ENCODE results near the gene POLL. TPM values are rescaled to one million over a fixed set of nuclear protein-coding genes. Genes with fewer than 3 reads are reported as not detected.
A peak's percentile ranks its signal among the peaks of the same experiment; 100 is the strongest.

POLL gene
- total RNA-seq, 8 experiments from 2014 or later: 12.5 to 28.0 (median 16.3) TPM

GRCh38 chr10:101577121-101577871 lies 10.8 kb downstream of the POLL start:
- Histone ChIP-seq H3K27ac (no peak overlapping the region), H3K4me1 (replicated peaks in 1 of 2) (peaks cover 0 to 13% of the 10 kb centered on the region in 2 donors), H3K4me3 (no peak overlapping the region)
- in situ Hi-C loops (cut with MboI; ENCODE audit: low pct_unique_long_range_greater_than_20kb in 2 of 9, low sequenced_read_pairs in 9 of 9, unreplicated experiment in 9 of 9): no loop called here
- 20 to 83% (median 60%) methylated on average over 1 to 3 of the region's 7 CpGs; no CpG with 5 or more reads in 4 of the 10 experiments for WGBS, 10 experiments
- ATAC-seq (replicated peaks in 6 of 8): no peak

GRCh38 chr10:101576211-101576863 lies 11.7 kb downstream of the POLL start:
- peak in 3 of 8 experiments; percentile 34 to 79 (median 65) for ATAC-seq (replicated peaks in 6 of 8)
- in situ Hi-C loops (cut with MboI; ENCODE audit: low pct_unique_long_range_greater_than_20kb in 2 of 9, low sequenced_read_pairs in 9 of 9, unreplicated experiment in 9 of 9): no loop called here
- no peak overlapping the region for H3K27ac ChIP-seq
- H3K4me1 ChIP-seq (replicated peaks in 1 of 2): peaks cover 0 to 13% of the 10 kb centered on the region in 2 donors
- 85 to 100% (median 93%) methylated on average over 2 to 7 of the region's 7 CpGs; no CpG with 5 or more reads in 2 of the 10 experiments for WGBS, 10 experiments
- H3K4me3 ChIP-seq: no peak overlapping the region

- in situ Hi-C loops (cut with MboI; ENCODE audit: low pct_unique_long_range_greater_than_20kb in 2 of 9, low sequenced_read_pairs in 9 of 9, unreplicated experiment in 9 of 9): no loop called here
- Histone ChIP-seq H3K27ac (no peak overlapping the region), H3K4me3 (no peak overlapping the region), H3K4me1 (replicated peaks in 1 of 2) (peaks cover 2 to 15% of the 10 kb centered on the region in 2 donors)
- no peak for ATAC-seq (replicated peaks in 6 of 8)
- WGBS, 10 experiments: 80 to 100% (median 100%) methylated on average over 1 to 4 of the region's 7 CpGs; no CpG with 5 or more reads in 7 of the 10 experiments
Observed at GRCh38 chr10:101575580-101576210, 12.4 kb downstream of the POLL start.

- in situ Hi-C loops (cut with MboI; ENCODE audit: low pct_unique_long_range_greater_than_20kb in 2 of 9, low sequenced_read_pairs in 9 of 9, unreplicated experiment in 9 of 9): no loop called here
- Histone ChIP-seq H3K27ac (no peak overlapping the region), H3K4me3 (no peak overlapping the region), H3K4me1 (replicated peaks in 1 of 2) (peaks cover 6 to 19% of the 10 kb centered on the region in 2 donors)
- no peak for ATAC-seq (replicated peaks in 6 of 8)
- 100% methylated on average over 1 of the region's 3 CpGs; no CpG with 5 or more reads in 9 of the 10 experiments for WGBS, 10 experiments
Observed at GRCh38 chr10:101575091-101575490, 13.0 kb downstream of the POLL start.

GRCh38 chr10:101573885-101574753 lies 13.9 kb downstream of the POLL start:
- Histone ChIP-seq H3K4me3 (no peak overlapping the region), H3K4me1 (replicated peaks in 1 of 2) (peaks cover 13 to 23% of the 10 kb centered on the region in 2 donors), H3K27ac (no peak overlapping the region)
- in situ Hi-C loops (cut with MboI; ENCODE audit: low pct_unique_long_range_greater_than_20kb in 2 of 9, low sequenced_read_pairs in 9 of 9, unreplicated experiment in 9 of 9): loop anchor here in 6 of 9 experiments (5.0 to 25.0 kb wide), 3 partner anchors 262 to 362 kb away; no protein-coding TSS in a partner anchor
- ATAC-seq (replicated peaks in 6 of 8): peak in 5 of 8 experiments; percentile 3 to 44 (median 27)
- WGBS, 10 experiments: 55 to 100% (median 70%) methylated on average over 1 to 20 of the region's 25 CpGs; no CpG with 5 or more reads in 2 of the 10 experiments

GRCh38 chr10:101572785-101573184 lies 15.3 kb downstream of the POLL start:
- H3K27ac ChIP-seq: no peak overlapping the region
- H3K4me3 ChIP-seq: no peak overlapping the region
- no peak for ATAC-seq (replicated peaks in 6 of 8)
- WGBS, 10 experiments: 40 to 100% (median 80%) methylated on average over 1 of the region's 2 CpGs; no CpG with 5 or more reads in 4 of the 10 experiments
- H3K4me1 ChIP-seq (replicated peaks in 1 of 2): peaks cover 17 to 25% of the 10 kb centered on the region in 2 donors
- in situ Hi-C loops (cut with MboI; ENCODE audit: low pct_unique_long_range_greater_than_20kb in 2 of 9, low sequenced_read_pairs in 9 of 9, unreplicated experiment in 9 of 9): loop anchor here in 6 of 9 experiments (5.0 to 25.0 kb wide), 3 partner anchors 260 to 360 kb away; no protein-coding TSS in a partner anchor

- no peak for ATAC-seq (replicated peaks in 6 of 8)
- WGBS, 10 experiments: 33 to 100% (median 94%) methylated on average over 1 to 6 of the region's 7 CpGs; no CpG with 5 or more reads in 4 of the 10 experiments
- Histone ChIP-seq H3K4me3 (no peak overlapping the region), H3K4me1 (replicated peaks in 1 of 2) (peaks cover 17 to 25% of the 10 kb centered on the region in 2 donors), H3K27ac (no peak overlapping the region)
- in situ Hi-C loops (cut with MboI; ENCODE audit: low pct_unique_long_range_greater_than_20kb in 2 of 9, low sequenced_read_pairs in 9 of 9, unreplicated experiment in 9 of 9): loop anchor here in 6 of 9 experiments (5.0 to 25.0 kb wide), 3 partner anchors 260 to 360 kb away; no protein-coding TSS in a partner anchor
Observed at GRCh38 chr10:101572126-101572525, 15.9 kb downstream of the POLL start.

GRCh38 chr10:101571271-101571925 lies 16.7 kb downstream of the POLL start:
- Histone ChIP-seq H3K4me1 (replicated peaks in 1 of 2) (peaks cover 17 to 29% of the 10 kb centered on the region in 2 donors), H3K4me3 (no peak overlapping the region), H3K27ac (no peak overlapping the region)
- in situ Hi-C loops (cut with MboI; ENCODE audit: low pct_unique_long_range_greater_than_20kb in 2 of 9, low sequenced_read_pairs in 9 of 9, unreplicated experiment in 9 of 9): loop anchor here in 6 of 9 experiments (5.0 to 25.0 kb wide), 3 partner anchors 259 to 359 kb away; no protein-coding TSS in a partner anchor
- no peak for ATAC-seq (replicated peaks in 6 of 8)
- 10 to 93% (median 80%) methylated on average over 1 to 6 of the region's 8 CpGs; no CpG with 5 or more reads in 4 of the 10 experiments for WGBS, 10 experiments

GRCh38 chr10:101570428-101571270 lies 17.4 kb downstream of the POLL start:
- H3K4me1 ChIP-seq (replicated peaks in 1 of 2): peaks cover 22 to 37% of the 10 kb centered on the region in 2 donors
- peak in 4 of 8 experiments; percentile 4 to 38 (median 35) for ATAC-seq (replicated peaks in 6 of 8)
- H3K27ac ChIP-seq: no peak overlapping the region
- WGBS, 10 experiments: 17 to 80% (median 35%) methylated on average over 1 to 7 of the region's 37 CpGs; no CpG with 5 or more reads in 6 of the 10 experiments
- in situ Hi-C loops (cut with MboI; ENCODE audit: low pct_unique_long_range_greater_than_20kb in 2 of 9, low sequenced_read_pairs in 9 of 9, unreplicated experiment in 9 of 9): loop anchor here in 6 of 9 experiments (5.0 to 25.0 kb wide), 3 partner anchors 258 to 358 kb away; no protein-coding TSS in a partner anchor
- peak overlapping the region; percentile 29 to 51 (median 37) for H3K4me3 ChIP-seq

GRCh38 chr10:101569622-101570427 lies 18.2 kb downstream of the POLL start:
- peak overlapping the region; percentile 29 to 51 (median 37) for H3K4me3 ChIP-seq
- in situ Hi-C loops (cut with MboI; ENCODE audit: low pct_unique_long_range_greater_than_20kb in 2 of 9, low sequenced_read_pairs in 9 of 9, unreplicated experiment in 9 of 9): loop anchor here (5.0 to 25.0 kb wide), 4 partner anchors 258 to 358 kb away; no protein-coding TSS in a partner anchor
- peak; percentile 43 to 80 (median 48) for ATAC-seq (replicated peaks in 6 of 8)
- H3K4me1 ChIP-seq (replicated peaks in 1 of 2): peaks cover 26 to 40% of the 10 kb centered on the region in 2 donors
- no CpG with 5 or more reads among the region's 56 CpGs for WGBS, 10 experiments
- H3K27ac ChIP-seq: peak overlapping the region; percentile 24 to 40

Measured in motor neuron (in vitro differentiated cells).